CD4-positive, CD25-positive, alpha-beta regulatory T cell (primary cell): ENCODE results near the gene KCNIP4. TPM values are rescaled to one million over a fixed set of nuclear protein-coding genes. Genes with fewer than 3 reads are reported as not detected.

Experiments
- ATAC-seq, 2 donors: fragments of 150-1000 bp; cut with Tn5 transposase; one replicate each; pipeline ENCODE4 v1.10.0; 2021; ENCODE audit warnings: low read depth in 2 of 2, moderate number of reproducible peaks in 2 of 2, moderate library complexity in 1 of 2
- DNase-seq, 3 donors: peaks; one replicate each; pipeline versions ENCODE4 v3.0.0 to v3.0.0-alpha.2; 2012 to 2022; ENCODE audit warnings: mixed read lengths in 1 of 3
- H3K27ac ChIP-seq: one replicate; pipeline ENCODE4 v1.7.0; 2013; ENCODE audit warnings: mild to moderate bottlenecking, low read length; ENCODE audit not compliant: insufficient read depth, poor library complexity, severe bottlenecking
- H3K27me3 ChIP-seq: one replicate; pipeline ENCODE4 v1.7.0; 2013; ENCODE audit warnings: low read length; ENCODE audit not compliant: control insufficient read depth, insufficient read depth
- H3K36me3 ChIP-seq: one replicate; pipeline ENCODE4 v1.7.0; 2013; ENCODE audit warnings: mild to moderate bottlenecking, low read length, moderate library complexity; ENCODE audit not compliant: control insufficient read depth, insufficient read depth
- H3K4me1 ChIP-seq: 2 replicates; pipeline ENCODE4 v1.7.0; 2013; ENCODE audit warnings: mild to moderate bottlenecking, low read length; ENCODE audit not compliant: insufficient read depth, control insufficient read depth, poor library complexity, severe bottlenecking
- H3K4me3 ChIP-seq: one replicate; pipeline ENCODE4 v1.7.0; 2013; ENCODE audit warnings: low read depth, mild to moderate bottlenecking, low read length, moderate library complexity
- H3K9me3 ChIP-seq, 2 experiments: 1 replicate in 1 of 2; 2 replicates in 1 of 2; pipeline ENCODE4 v1.7.0; 2013; ENCODE audit warnings: low read length in 2 of 2, mild to moderate bottlenecking in 1 of 2, moderate library complexity in 1 of 2; ENCODE audit not compliant: control insufficient read depth in 2 of 2
- H3K27ac Mint-ChIP-seq, 3 donors: one replicate each; pipeline ENCODE4 v1.8.0; 2020 to 2022; ENCODE audit warnings: mild to moderate bottlenecking in 3 of 3, mixed read lengths in 3 of 3, moderate library complexity in 2 of 3
- H3K27me3 Mint-ChIP-seq: one replicate; pipeline ENCODE4 v1.8.0; 2022; ENCODE audit warnings: mild to moderate bottlenecking, mixed read lengths
- H3K36me3 Mint-ChIP-seq: one replicate; pipeline ENCODE4 v1.8.0; 2020; ENCODE audit warnings: mixed read lengths
- H3K4me1 Mint-ChIP-seq, 4 donors: one replicate each; pipeline ENCODE4 v1.8.0; 2020 to 2022; ENCODE audit warnings: mixed read lengths in 4 of 4, mild to moderate bottlenecking in 1 of 4
- H3K4me3 Mint-ChIP-seq, 4 donors: one replicate each; pipeline ENCODE4 v1.8.0; 2020 to 2022; ENCODE audit warnings: mild to moderate bottlenecking in 4 of 4, mixed read lengths in 4 of 4, moderate library complexity in 3 of 4
- H3K9me3 Mint-ChIP-seq, 7 donors: one replicate each; pipeline ENCODE4 v1.8.0; 2020 to 2022; ENCODE audit warnings: mixed read lengths in 7 of 7, mild to moderate bottlenecking in 3 of 7, moderate library complexity in 2 of 7
- polyA plus RNA-seq, 4 donors: library from polyadenylated mRNA; unstranded; fragments of 300-500 nt; fragmentation: Illumina TruSeq; gene quantifications; one replicate each; pipeline ENCODE4 v1.2.3, GENCODE V29; 2021
- total RNA-seq: library from RNA; stranded (reverse); gene quantifications from one replicate; pipeline ENCODE4 v1.2.3, GENCODE V29; 2022

Gene KCNIP4
- total and polyA plus RNA-seq, 5 donors from 2014 or later, result 0.09 to 0.24 TPM; not detected in 3

DNA sequence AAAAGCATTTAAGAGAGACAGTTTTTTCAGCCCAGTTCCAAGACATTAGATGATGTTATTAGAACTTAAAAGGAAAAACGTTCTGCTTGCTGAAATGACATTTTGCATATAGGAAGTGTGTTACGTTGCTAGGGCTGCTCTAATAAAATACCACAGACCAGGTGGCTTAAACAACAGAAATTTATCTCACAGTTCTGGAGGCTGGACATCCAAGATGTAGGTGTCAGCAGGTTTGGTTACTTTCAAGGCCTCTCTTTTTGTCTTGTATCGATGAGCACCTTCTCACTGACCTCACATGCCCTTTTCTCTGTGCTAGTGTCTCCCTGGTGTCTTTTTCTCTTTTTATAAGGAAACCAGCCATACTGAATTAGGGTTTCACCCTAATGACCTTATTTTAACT is 1043.6 kb downstream of the KCNIP4 start:
- Mint-ChIP-seq H3K4me1 (peaks cover 0 to 2% (median 0%) of the 10 kb centered on the region in 4 donors), H3K27ac (no peak overlapping the region), H3K27me3 (no peaks in the 10 kb centered on the region), H3K36me3 (no peaks in the 10 kb centered on the region), H3K4me3 (no peak overlapping the region), H3K9me3 (peaks cover 1 to 10% (median 4%) of the 10 kb centered on the region in 7 donors)
- H3K27me3 ChIP-seq, result no peaks in the 10 kb centered on the region
- ATAC-seq, result no peak
- no peak for DNase-seq
- no peaks in the 10 kb centered on the region for H3K9me3 ChIP-seq
- no peaks in the 10 kb centered on the region for H3K36me3 ChIP-seq
- H3K4me1 ChIP-seq, result no peaks in the 10 kb centered on the region
- no peak overlapping the region for H3K27ac ChIP-seq
- H3K4me3 ChIP-seq, result no peak overlapping the region

DNA sequence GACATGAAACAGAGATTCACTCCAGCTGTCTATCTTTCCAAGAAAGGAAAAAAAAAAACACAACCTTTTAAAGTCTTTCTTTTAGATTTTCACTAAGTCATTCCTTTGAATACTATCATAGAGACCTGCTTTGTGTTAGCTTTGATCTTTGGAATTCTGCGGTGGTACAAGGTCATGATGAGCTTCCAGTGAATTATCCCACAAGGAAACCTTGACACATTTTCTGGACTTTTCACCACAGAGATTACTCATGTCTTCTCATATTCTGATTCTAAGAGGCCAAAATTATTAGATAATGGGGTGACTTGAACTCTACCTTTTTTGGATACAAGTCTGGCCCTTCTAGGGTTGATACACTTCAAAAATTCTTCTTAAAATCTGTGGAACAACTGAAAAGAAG is 1046.7 kb downstream of the KCNIP4 start:
- ATAC-seq (no peak), DNase-seq (no peak)
- Histone ChIP-seq H3K4me3 (no peak overlapping the region), H3K27ac (no peak overlapping the region), H3K9me3 (no peaks in the 10 kb centered on the region), H3K4me1 (no peaks in the 10 kb centered on the region), H3K27me3 (no peaks in the 10 kb centered on the region), H3K36me3 (no peaks in the 10 kb centered on the region)
- Mint-ChIP-seq H3K4me1 (peaks cover 0 to 2% (median 0%) of the 10 kb centered on the region in 4 donors), H3K27ac (no peak overlapping the region), H3K36me3 (no peaks in the 10 kb centered on the region), H3K27me3 (no peaks in the 10 kb centered on the region), H3K4me3 (no peak overlapping the region), H3K9me3 (peaks cover 0 to 4% (median 1%) of the 10 kb centered on the region in 7 donors)

DNA sequence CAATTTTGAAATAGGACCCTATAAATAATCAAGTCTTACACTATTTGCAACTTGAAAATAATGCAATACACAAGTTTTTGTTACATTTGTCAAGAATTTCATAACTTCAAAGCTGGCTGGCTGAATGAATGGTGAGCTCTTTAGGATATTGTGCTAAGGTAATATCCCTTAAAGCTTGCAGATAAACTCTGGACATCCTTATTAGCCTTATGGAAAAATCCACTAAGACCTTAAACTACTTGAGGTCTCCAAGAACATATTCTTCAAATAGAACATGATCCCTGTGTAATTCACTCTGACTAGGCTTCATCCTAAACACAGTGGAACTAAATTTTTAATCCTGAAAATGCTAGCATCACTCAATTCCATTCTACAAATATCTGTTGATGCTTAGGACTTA is 1049.0 kb downstream of the KCNIP4 start:
- no peak overlapping the region for H3K4me3 Mint-ChIP-seq
- H3K27ac ChIP-seq, result no peak overlapping the region
- H3K27ac Mint-ChIP-seq, result no peak overlapping the region
- H3K36me3 ChIP-seq, result no peaks in the 10 kb centered on the region
- H3K4me3 ChIP-seq, result no peak overlapping the region
- H3K27me3 Mint-ChIP-seq, result no peaks in the 10 kb centered on the region
- no peak for ATAC-seq
- no peaks in the 10 kb centered on the region for H3K27me3 ChIP-seq
- peaks cover 0 to 4% (median 1%) of the 10 kb centered on the region in 7 donors for H3K9me3 Mint-ChIP-seq
- no peaks in the 10 kb centered on the region for H3K9me3 ChIP-seq
- H3K36me3 Mint-ChIP-seq, result no peaks in the 10 kb centered on the region
- DNase-seq, result no peak
- no peaks in the 10 kb centered on the region for H3K4me1 ChIP-seq
- peaks cover 0 to 2% (median 0%) of the 10 kb centered on the region in 4 donors for H3K4me1 Mint-ChIP-seq

DNA sequence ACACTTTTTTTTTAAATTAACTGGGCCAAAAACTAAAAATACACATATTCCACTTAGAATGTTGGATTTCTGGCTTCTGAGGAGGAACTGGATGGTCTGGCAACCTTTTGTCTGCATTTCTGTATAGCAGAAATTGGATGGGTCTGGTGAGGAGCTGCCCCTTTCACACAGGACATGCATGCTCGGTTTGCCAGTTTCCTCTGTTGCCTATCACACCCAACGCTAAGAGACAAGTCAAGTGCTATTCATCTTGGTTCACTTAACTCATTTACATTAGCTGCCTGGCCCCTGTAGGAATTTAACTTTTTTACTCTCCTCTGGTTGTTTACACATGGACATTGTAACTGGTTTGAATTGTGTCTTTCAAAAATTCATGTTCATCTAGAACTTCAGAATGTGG is 1052.6 kb downstream of the KCNIP4 start:
- Histone ChIP-seq H3K27me3 (no peaks in the 10 kb centered on the region), H3K4me1 (no peaks in the 10 kb centered on the region), H3K27ac (no peak overlapping the region), H3K9me3 (no peaks in the 10 kb centered on the region), H3K4me3 (no peak overlapping the region), H3K36me3 (no peaks in the 10 kb centered on the region)
- Mint-ChIP-seq H3K4me1 (no peaks in the 10 kb centered on the region), H3K36me3 (no peaks in the 10 kb centered on the region), H3K27me3 (no peaks in the 10 kb centered on the region), H3K9me3 (peaks cover 0 to 6% (median 1%) of the 10 kb centered on the region in 7 donors), H3K27ac (no peak overlapping the region), H3K4me3 (no peak overlapping the region)
- ATAC-seq (no peak), DNase-seq (no peak)

DNA sequence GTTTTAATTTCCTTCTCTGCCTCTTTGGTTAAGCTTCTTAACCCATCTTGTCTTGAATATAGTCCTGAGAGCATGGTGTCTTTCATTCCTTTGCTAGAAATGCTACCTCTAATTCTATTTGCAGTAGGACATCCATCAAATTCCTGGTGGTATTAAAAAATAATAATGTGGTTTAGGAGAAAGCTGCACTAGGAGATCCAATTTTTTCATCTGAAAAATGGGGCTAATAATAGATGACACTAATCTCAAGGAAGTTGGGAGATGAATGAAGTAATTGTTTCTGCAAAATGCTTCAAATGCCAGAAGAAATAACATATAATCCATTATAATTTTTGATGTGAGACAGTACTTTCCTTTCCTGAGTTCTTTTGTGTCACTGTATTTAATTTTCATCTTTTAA is 1053.4 kb downstream of the KCNIP4 start:
- no peak for ATAC-seq

DNA sequence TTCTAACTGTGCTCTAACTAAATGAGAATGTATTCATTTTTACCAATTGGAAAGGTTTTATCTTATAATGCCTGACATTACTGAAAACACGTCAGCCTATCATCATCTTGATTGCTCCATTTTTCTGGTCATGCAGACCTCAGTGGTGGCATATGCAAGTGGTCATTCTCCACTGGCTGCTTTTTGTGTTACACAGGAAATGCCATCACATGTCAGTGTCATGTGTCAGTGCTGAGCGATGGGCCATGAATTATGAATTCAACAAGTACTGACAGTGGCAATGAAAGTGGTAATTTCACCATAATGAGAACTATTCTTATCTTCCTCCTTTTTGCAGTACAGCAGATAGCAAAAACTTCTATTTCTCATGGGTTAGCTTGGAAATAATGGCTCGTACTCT is 1057.8 kb downstream of the KCNIP4 start:
- Histone ChIP-seq H3K27me3 (no peaks in the 10 kb centered on the region), H3K4me3 (no peak overlapping the region), H3K9me3 (no peaks in the 10 kb centered on the region), H3K4me1 (no peaks in the 10 kb centered on the region), H3K27ac (no peak overlapping the region), H3K36me3 (no peaks in the 10 kb centered on the region)
- DNase-seq (no peak), ATAC-seq (no peak)
- Mint-ChIP-seq H3K9me3 (peaks cover 0 to 10% (median 3%) of the 10 kb centered on the region in 7 donors), H3K27ac (no peak overlapping the region), H3K4me3 (no peak overlapping the region), H3K4me1 (no peaks in the 10 kb centered on the region), H3K27me3 (no peaks in the 10 kb centered on the region), H3K36me3 (no peaks in the 10 kb centered on the region)

More for the DNA sequence above, 1053.4 kb downstream of the KCNIP4 start:
- no peaks in the 10 kb centered on the region for H3K9me3 ChIP-seq
- DNase-seq, result no peak
- no peaks in the 10 kb centered on the region for H3K36me3 Mint-ChIP-seq
- H3K27ac ChIP-seq, result no peak overlapping the region
- H3K27ac Mint-ChIP-seq, result no peak overlapping the region
- H3K36me3 ChIP-seq, result no peaks in the 10 kb centered on the region
- peaks cover 0 to 6% (median 3%) of the 10 kb centered on the region in 7 donors for H3K9me3 Mint-ChIP-seq
- H3K4me3 Mint-ChIP-seq, result no peak overlapping the region
- no peak overlapping the region for H3K4me3 ChIP-seq
- H3K4me1 ChIP-seq, result no peaks in the 10 kb centered on the region
- H3K27me3 Mint-ChIP-seq, result no peaks in the 10 kb centered on the region
- H3K4me1 Mint-ChIP-seq, result no peaks in the 10 kb centered on the region
- H3K27me3 ChIP-seq, result no peaks in the 10 kb centered on the region

DNA sequence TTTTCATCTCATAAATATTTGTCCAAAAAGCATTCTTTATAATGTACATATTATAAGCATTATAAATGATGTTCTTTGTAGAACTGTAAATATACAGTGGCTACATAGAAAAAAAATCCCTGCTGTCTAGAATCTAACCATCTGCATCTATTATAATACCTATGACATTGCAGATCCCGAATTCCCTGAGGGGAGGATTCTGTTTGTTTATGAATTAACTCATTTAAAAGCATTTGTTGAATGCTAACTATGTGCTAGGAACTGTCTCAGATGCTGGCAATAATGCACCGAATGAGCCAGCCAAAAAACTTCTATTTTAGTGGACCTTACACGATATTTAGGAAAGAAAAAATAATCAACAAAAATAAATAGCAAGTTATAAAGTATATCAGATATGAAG is 1058.7 kb downstream of the KCNIP4 start:
- no peak for DNase-seq
- Histone ChIP-seq H3K27ac (no peak overlapping the region), H3K4me3 (no peak overlapping the region), H3K27me3 (no peaks in the 10 kb centered on the region), H3K36me3 (no peaks in the 10 kb centered on the region), H3K4me1 (no peaks in the 10 kb centered on the region), H3K9me3 (no peaks in the 10 kb centered on the region)
- peak overlapping the region in 1 of 3 donors; percentile 3 for H3K27ac Mint-ChIP-seq
- H3K9me3 Mint-ChIP-seq, result peaks cover 0 to 14% (median 3%) of the 10 kb centered on the region in 7 donors
- H3K36me3 Mint-ChIP-seq, result no peaks in the 10 kb centered on the region
- H3K27me3 Mint-ChIP-seq, result no peaks in the 10 kb centered on the region
- no peak overlapping the region for H3K4me3 Mint-ChIP-seq
- ATAC-seq, result no peak
- H3K4me1 Mint-ChIP-seq, result no peaks in the 10 kb centered on the region

DNA sequence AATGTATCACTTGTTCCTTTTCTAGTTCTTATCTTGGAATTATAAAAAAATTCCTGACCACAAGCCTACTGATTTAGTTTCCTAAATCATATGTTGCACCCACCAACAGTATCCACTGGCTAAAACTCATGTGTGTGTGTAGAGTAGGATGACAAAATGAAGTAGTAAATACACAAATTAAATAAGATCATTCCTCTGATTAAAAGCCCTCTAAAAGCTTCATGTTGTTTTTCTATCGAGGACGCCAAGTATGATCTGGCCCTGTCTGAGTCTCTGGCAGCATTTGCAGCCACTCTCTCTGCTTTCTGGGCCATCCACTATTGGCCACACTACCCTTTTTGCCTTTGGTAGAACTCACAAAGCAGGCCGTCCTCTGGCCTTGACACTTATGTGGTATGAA is 1064.9 kb downstream of the KCNIP4 start:
- Mint-ChIP-seq H3K4me1 (no peaks in the 10 kb centered on the region), H3K27me3 (no peaks in the 10 kb centered on the region), H3K9me3 (peaks cover 0 to 13% (median 7%) of the 10 kb centered on the region in 7 donors), H3K4me3 (no peak overlapping the region), H3K27ac (no peak overlapping the region), H3K36me3 (no peaks in the 10 kb centered on the region)
- Histone ChIP-seq H3K4me3 (no peak overlapping the region), H3K9me3 (no peaks in the 10 kb centered on the region), H3K27me3 (no peaks in the 10 kb centered on the region), H3K27ac (no peak overlapping the region), H3K36me3 (no peaks in the 10 kb centered on the region), H3K4me1 (no peaks in the 10 kb centered on the region)
- ATAC-seq (no peak), DNase-seq (no peak)
